ENCODE measurements around the gene GPX4.

DNA sequence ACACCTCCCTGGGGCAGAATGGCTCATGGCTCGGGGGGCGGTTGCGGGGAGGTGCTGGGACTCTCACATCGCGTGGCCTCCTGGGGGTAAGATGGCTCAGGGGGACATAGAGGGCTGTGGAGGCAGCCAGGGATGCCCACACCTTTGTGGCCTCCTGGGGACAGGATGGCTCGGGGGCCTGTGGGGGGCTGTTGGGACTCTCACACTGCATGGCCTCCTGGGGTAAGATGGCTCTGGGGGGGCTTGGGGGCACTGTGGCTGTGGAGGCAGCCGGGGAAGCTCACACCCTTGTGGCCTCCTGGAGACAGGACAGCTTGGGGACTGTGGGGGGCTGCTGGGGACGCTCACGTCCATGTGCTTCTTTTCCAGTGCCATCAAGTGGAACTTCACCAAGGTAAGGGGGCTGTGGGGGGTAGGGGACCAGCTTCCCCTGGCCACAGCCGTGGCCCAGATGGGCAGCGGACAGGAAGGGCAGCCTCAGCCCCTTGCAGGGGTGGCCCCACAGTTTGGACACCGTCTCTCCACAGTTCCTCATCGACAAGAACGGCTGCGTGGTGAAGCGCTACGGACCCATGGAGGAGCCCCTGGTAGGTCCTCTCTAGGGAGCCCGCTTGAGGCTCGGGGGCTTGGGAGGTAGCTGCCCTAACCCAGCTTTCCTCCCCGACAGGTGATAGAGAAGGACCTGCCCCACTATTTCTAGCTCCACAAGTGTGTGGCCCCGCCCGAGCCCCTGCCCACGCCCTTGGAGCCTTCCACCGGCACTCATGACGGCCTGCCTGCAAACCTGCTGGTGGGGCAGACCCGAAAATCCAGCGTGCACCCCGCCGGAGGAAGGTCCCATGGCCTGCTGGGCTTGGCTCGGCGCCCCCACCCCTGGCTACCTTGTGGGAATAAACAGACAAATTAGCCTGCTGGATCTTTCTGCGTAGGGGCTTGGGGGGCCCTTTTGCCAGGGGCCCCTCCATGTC lies 2.4 kb downstream of the GPX4 start:
- TF ChIP-seq, protein P1, sequence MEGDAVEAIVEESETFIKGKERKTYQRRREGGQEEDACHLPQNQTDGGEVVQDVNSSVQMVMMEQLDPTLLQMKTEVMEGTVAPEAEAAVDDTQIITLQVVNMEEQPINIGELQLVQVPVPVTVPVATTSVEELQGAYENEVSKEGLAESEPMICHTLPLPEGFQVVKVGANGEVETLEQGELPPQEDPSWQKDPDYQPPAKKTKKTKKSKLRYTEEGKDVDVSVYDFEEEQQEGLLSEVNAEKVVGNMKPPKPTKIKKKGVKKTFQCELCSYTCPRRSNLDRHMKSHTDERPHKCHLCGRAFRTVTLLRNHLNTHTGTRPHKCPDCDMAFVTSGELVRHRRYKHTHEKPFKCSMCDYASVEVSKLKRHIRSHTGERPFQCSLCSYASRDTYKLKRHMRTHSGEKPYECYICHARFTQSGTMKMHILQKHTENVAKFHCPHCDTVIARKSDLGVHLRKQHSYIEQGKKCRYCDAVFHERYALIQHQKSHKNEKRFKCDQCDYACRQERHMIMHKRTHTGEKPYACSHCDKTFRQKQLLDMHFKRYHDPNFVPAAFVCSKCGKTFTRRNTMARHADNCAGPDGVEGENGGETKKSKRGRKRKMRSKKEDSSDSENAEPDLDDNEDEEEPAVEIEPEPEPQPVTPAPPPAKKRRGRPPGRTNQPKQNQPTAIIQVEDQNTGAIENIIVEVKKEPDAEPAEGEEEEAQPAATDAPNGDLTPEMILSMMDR (conservative IDR thresholded peaks at IDR 0.05; ENCODE audit: low read depth in 2 of 2) = no peak
- no peak for TF ChIP-seq CREB1 (CRISPR knock-in tag; IDR thresholded peaks at IDR 0.05; ENCODE audit: low read depth)
- TF ChIP-seq POLR2AphosphoS5 (IDR thresholded peaks at IDR 0.05; ENCODE audit: low read depth) = no peak
- TF ChIP-seq, protein P2, sequence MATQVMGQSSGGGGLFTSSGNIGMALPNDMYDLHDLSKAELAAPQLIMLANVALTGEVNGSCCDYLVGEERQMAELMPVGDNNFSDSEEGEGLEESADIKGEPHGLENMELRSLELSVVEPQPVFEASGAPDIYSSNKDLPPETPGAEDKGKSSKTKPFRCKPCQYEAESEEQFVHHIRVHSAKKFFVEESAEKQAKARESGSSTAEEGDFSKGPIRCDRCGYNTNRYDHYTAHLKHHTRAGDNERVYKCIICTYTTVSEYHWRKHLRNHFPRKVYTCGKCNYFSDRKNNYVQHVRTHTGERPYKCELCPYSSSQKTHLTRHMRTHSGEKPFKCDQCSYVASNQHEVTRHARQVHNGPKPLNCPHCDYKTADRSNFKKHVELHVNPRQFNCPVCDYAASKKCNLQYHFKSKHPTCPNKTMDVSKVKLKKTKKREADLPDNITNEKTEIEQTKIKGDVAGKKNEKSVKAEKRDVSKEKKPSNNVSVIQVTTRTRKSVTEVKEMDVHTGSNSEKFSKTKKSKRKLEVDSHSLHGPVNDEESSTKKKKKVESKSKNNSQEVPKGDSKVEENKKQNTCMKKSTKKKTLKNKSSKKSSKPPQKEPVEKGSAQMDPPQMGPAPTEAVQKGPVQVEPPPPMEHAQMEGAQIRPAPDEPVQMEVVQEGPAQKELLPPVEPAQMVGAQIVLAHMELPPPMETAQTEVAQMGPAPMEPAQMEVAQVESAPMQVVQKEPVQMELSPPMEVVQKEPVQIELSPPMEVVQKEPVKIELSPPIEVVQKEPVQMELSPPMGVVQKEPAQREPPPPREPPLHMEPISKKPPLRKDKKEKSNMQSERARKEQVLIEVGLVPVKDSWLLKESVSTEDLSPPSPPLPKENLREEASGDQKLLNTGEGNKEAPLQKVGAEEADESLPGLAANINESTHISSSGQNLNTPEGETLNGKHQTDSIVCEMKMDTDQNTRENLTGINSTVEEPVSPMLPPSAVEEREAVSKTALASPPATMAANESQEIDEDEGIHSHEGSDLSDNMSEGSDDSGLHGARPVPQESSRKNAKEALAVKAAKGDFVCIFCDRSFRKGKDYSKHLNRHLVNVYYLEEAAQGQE (IDR thresholded peaks at IDR 0.05; ENCODE audit: unreplicated experiment) = no peak
- no peak for TF ChIP-seq EZH2 (IDR thresholded peaks at IDR 0.05; ENCODE audit: low read depth, unreplicated experiment)
- no peak for TF ChIP-seq STAT1 (IDR thresholded peaks at IDR 0.05; ENCODE audit: unreplicated experiment)
- no peak for TF ChIP-seq EZH2phosphoT487 (IDR thresholded peaks at IDR 0.05; ENCODE audit: unreplicated experiment)
